ENCODE results near the gene POLE.

The POLE gene

GRCh38 chr12:132674561-132674960 lies 12.6 kb downstream of the POLE start:
- no peak for TF ChIP-seq MYC (IDR thresholded peaks at IDR 0.05; ENCODE audit: low read depth, low read length)
- no peak for TF ChIP-seq POLR2A (IDR thresholded peaks at IDR 0.05; ENCODE audit: extremely low read depth, insufficient read length)
- TF ChIP-seq, protein P1, sequence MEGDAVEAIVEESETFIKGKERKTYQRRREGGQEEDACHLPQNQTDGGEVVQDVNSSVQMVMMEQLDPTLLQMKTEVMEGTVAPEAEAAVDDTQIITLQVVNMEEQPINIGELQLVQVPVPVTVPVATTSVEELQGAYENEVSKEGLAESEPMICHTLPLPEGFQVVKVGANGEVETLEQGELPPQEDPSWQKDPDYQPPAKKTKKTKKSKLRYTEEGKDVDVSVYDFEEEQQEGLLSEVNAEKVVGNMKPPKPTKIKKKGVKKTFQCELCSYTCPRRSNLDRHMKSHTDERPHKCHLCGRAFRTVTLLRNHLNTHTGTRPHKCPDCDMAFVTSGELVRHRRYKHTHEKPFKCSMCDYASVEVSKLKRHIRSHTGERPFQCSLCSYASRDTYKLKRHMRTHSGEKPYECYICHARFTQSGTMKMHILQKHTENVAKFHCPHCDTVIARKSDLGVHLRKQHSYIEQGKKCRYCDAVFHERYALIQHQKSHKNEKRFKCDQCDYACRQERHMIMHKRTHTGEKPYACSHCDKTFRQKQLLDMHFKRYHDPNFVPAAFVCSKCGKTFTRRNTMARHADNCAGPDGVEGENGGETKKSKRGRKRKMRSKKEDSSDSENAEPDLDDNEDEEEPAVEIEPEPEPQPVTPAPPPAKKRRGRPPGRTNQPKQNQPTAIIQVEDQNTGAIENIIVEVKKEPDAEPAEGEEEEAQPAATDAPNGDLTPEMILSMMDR (IDR thresholded peaks at IDR 0.05; ENCODE audit: low read depth, low read length) = no peak
- TF ChIP-seq MAX (IDR thresholded peaks at IDR 0.05; ENCODE audit: low read depth, low read length) = no peak

DNA sequence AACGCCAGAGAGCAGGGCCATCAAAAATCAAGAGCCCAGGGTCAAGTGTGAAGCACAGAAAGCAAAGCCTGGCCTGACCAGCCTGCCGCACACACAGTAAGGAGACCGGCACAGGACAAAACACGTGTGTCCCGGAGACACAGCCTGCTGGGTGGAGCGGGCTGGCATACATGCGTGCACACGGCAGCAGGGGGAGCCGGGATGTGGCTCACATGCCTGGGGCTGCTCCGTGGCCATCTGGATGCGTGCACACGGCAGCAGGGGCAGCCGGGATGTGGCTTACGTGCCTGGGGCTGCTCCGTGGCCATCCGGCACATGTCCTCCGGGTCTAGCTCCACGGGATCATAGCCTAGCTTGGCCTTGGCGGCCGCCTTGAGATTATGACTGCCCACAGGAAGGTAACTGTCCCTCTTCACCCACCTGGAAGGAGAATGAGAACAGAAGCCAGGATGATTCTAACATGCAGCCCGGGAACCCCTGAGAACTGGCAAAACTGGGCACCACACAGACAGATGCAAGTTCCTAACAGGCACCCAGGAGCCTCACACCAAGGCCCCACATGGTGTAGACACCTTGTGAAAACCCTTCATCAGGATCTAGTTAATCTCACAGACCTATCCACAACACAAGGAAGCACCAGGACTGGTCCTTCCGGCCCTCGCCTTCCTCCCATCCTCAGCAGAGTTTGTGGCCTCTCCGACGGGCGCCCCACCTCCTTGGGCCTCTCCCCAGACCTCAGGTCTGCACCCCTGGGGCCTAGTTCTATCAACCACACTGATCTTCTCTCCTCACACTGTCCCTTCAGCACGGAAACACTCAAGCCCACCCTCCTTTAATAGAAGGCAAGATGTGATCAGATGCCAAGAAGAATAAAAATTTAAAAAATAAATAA lies 13.6 kb downstream of the POLE start:
- TF ChIP-seq MYC (IDR thresholded peaks at IDR 0.05; ENCODE audit: low read depth, low read length) (no peak), POLR2A (IDR thresholded peaks at IDR 0.05; ENCODE audit: extremely low read depth, insufficient read length) (no peak), MAX (IDR thresholded peaks at IDR 0.05; ENCODE audit: low read depth, low read length) (no peak)
- TF ChIP-seq, protein P1 (IDR thresholded peaks at IDR 0.05; ENCODE audit: low read depth, low read length) = no peak
- DNase-seq (ENCODE audit: low read depth) = no peak
- H3K4me3 ChIP-seq (ENCODE audit: low read depth, low read length) = no peak overlapping the region

More at GRCh38 chr12:132674561-132674960, 12.6 kb downstream of the POLE start:
- no peak overlapping the region for H3K4me3 ChIP-seq (ENCODE audit: low read depth, low read length)
- DNase-seq (ENCODE audit: low read depth) = no peak

GRCh38 chr12:132672678-132673077 lies 14.5 kb downstream of the POLE start:
- no peak for TF ChIP-seq MYC (IDR thresholded peaks at IDR 0.05; ENCODE audit: low read depth, low read length)
- TF ChIP-seq POLR2A (IDR thresholded peaks at IDR 0.05; ENCODE audit: extremely low read depth, insufficient read length) = no peak
- TF ChIP-seq, protein P1 (IDR thresholded peaks at IDR 0.05; ENCODE audit: low read depth, low read length) = no peak
- no peak for TF ChIP-seq MAX (IDR thresholded peaks at IDR 0.05; ENCODE audit: low read depth, low read length)
- DNase-seq (ENCODE audit: low read depth) = no peak
- H3K4me3 ChIP-seq (ENCODE audit: low read depth, low read length) = no peak overlapping the region

DNA sequence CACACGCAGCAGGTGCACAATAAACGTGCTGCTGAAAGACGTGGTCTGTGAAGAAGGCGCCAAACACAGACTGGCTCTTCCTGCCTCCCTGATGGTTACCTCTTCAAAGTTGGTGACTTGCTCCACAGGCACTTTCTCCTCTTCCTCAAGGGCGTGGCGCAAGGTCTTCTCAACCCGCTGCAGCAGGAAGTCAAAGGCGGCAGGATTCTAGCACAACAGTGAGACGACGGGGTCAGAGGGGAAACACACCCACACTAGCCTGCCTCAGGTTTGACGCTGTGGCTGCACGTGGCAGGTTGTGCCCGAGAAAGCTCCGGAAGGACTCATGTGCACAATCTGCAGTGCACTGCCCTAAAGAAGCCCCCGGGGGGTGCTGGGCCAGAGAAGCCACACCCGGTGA lies 15.0 kb downstream of the POLE start:
- TF ChIP-seq MYC (IDR thresholded peaks at IDR 0.05; ENCODE audit: low read depth, low read length) (no peak), POLR2A (IDR thresholded peaks at IDR 0.05; ENCODE audit: extremely low read depth, insufficient read length) (no peak), MAX (IDR thresholded peaks at IDR 0.05; ENCODE audit: low read depth, low read length) (no peak)
- TF ChIP-seq, protein P1 (IDR thresholded peaks at IDR 0.05; ENCODE audit: low read depth, low read length) = no peak
- H3K4me3 ChIP-seq (ENCODE audit: low read depth, low read length) = no peak overlapping the region
- no peak for DNase-seq (ENCODE audit: low read depth)

DNA sequence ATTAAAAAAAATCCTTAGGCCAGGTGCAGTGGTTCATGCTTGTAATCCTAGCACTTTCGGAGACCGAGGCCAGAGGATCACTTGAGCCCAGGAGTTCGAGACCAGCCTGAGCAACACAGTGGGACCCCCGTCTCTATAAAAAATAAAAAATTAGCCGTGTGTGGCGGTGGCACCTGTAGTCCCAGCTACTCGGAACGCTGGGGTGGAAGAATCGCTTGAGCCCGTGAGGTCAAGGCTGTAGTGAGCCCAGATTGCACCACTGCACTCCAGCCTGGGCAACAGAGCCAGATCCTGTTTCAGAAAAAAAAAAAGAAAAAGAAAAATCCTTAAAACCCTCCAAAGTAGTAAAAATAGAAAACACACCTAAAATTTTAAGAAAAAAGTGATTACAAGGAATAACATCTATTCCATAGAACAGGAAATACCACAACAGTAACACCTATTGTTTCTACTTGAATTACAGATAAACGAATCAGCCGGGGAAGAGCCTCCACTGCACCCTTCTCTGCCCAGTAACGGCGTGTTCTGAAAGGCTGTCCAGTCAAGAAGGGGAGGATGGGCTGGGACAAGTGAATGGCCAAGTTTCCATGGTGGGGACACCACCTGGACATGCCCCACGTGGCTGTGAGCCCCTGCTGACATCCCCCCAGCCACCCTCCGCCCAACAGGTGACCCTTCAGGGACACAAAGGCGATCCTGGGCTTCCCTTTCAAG lies 17.8 kb downstream of the POLE start:
- no peak for DNase-seq (ENCODE audit: low read depth)
- TF ChIP-seq, protein P1 (IDR thresholded peaks at IDR 0.05; ENCODE audit: low read depth, low read length) = no peak
- TF ChIP-seq MAX (IDR thresholded peaks at IDR 0.05; ENCODE audit: low read depth, low read length) (no peak), MYC (IDR thresholded peaks at IDR 0.05; ENCODE audit: low read depth, low read length) (no peak), POLR2A (IDR thresholded peaks at IDR 0.05; ENCODE audit: extremely low read depth, insufficient read length) (no peak)
- no peak overlapping the region for H3K4me3 ChIP-seq (ENCODE audit: low read depth, low read length)
